HG02870 (cell line): ENCODE results near the gene FUZ.

Source experiments
- ATAC-seq: cut with Tn5 transposase; IDR thresholded peaks from one replicate; pipeline ENCODE4 v1.9.1; 2021; ENCODE audit warnings: mild to moderate bottlenecking, moderate library complexity; ENCODE audit not compliant: unreplicated experiment

Gene FUZ

GRCh38 chr19:49786376-49786820 lies 26.7 kb downstream of the FUZ start:
- no peak for ATAC-seq

DNA sequence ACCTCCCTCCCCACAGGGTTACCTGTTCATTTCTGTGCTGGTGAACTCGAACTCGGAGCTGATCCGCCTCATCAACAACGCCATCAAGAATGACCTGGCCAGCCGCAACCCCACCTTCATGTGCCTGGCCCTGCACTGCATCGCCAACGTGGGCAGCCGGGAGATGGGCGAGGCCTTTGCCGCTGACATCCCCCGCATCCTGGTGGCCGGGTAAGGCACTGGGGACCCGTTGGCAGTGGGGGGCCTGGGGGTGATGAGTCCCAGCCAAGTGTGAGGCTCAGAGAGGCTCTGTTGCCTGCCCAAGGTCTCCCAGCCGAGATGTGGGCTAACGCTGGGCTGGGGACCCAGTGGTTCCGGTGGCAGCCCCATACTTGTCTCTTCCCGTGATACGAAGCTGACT lies 30.6 kb downstream of the FUZ start:
- ATAC-seq = no peak

GRCh38 chr19:49781394-49781793 lies 31.7 kb downstream of the FUZ start:
- ATAC-seq = no peak

DNA sequence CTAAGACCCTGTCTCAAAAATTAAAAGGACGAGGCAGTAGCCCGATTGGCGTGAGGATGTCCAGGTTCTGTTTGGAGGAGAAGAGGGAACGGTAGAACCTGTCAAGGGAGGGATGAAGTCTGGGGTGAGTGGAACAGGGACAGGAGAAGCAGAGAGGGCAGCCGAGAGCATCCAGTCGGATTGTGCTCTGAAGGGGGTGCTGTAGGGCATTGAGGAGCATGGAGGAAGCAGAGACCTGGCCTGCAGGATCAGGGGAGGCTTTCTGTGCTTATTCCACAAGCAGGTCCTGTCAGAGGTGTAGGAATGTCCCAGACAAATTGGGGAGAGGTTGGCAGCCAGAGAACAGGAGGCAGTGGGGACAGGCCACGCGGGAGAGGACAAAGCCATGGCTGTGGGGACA lies 32.2 kb downstream of the FUZ start:
- ATAC-seq = no peak

DNA sequence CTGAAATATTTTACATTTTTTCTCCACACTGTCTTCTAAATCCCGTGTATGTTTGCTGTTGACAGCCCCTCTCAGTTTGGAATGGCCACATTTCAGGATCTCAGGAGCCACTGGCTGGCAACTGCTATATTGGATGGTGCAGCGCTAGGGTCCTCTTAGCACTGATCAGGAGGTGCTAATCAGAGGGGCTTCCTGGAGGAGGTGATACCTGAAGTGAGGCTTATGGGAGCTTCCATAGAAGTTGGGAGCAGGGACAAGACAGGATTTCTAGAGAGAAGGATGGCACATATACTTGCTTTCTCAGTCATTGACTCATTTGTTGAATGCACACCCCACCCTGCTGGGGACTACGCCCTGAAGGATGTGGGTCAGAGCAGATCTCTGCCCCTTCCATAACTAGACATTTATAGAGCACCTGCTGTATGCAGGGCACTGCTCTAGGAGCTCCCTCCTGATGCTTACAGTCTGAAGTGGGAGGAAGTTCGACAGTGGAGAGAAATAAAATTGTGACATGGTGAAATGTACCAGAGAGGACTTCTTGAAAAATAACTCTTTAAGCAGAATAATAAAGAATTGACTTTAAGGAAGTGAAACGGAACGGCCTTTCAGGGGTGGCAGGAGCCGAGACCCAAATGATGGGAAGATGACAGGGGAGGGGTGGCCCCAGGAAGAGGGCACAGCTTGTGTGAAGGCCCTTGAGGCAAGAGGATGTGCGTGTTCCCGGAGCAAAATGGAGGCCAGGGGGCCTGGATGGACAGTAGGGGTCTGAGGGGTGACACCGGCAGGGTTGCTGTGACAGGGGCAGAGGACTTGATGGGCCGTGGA lies 33.1 kb downstream of the FUZ start:
- ATAC-seq = no peak

- no peak for ATAC-seq
Measured at GRCh38 chr19:49776371-49776764, 36.7 kb downstream of the FUZ start.

DNA sequence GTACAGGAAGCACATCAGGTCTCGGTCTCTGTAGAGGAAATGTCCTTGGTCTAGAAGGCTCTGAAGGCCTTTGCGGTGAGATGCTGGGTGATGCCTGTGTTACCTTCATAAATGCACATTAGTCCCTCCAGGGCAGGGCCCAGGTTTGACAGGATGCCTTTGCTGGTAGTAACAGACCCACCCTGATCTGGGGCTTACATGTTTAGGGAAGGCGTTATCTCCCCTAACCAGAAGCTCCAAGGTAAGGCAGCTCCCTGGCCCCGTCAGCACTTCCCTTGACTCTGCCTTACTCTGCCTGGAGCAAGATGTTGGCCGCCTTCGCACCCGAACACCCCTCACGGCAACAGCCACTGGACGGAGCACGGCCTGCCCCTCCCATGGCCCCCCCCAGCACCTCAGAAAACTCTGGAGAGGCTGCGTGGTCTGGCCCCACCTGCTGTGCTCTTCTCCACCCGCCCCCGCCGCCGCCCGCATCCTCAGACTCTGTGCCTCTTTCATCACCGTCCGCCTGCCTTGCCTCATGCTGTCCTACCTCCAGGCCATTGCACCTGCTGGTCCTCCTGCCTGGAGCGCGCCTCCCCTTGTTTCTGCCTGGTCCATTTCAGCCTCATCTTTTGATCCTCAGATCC lies 37.2 kb downstream of the FUZ start:
- ATAC-seq = no peak

DNA sequence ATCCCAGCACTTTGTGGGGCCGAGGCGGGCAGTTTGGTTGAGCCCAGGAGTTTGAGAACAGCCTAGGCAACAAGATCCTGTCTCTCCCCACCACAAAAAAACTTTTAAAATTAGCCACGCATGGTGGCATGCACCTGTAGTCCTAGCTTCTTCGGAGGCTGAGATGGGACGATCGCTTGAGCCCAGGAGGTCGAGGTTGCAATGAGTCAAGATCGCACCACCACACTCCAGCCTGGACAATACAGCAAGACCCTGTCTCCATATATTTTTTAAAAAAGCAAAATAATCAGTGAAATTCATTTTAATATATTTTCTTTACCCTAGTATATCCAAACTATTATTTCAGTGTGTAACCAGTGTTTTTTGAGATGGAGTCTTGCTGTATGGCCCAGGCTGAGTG lies 38.1 kb downstream of the FUZ start:
- ATAC-seq = no peak

DNA sequence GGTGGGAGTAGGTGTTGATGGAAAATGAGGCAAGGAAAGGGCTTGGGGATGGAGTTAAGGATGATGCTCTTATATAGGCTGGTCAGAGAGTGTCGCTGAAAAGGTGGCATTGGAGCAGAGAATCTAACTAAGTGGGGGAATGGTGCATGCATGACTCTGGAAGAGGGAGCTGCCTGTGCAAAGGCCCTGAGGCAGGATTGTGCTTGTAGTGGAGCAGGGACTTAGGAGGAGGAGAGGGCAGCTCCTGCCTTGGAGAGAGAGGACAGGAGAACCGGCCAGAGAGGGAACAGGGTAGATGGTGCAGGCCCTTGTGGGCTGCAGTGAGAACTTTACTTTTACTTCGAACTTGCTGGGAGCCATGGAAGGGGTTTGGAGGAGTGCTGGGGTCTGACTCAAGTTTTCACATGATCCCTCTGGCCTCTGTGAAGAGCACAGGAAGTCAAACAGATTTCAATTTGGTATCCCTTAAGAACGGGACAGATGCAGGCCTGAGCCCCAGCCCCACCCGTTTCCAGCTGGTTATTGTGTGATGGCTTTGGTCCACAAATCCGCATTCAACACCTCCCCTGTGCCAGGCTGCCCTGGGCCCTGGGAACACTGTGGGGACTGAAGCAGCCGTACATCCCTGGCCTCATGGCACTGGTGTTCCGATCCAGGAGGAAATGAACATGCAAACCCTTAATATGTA lies 39.3 kb downstream of the FUZ start:
- no peak for ATAC-seq

DNA sequence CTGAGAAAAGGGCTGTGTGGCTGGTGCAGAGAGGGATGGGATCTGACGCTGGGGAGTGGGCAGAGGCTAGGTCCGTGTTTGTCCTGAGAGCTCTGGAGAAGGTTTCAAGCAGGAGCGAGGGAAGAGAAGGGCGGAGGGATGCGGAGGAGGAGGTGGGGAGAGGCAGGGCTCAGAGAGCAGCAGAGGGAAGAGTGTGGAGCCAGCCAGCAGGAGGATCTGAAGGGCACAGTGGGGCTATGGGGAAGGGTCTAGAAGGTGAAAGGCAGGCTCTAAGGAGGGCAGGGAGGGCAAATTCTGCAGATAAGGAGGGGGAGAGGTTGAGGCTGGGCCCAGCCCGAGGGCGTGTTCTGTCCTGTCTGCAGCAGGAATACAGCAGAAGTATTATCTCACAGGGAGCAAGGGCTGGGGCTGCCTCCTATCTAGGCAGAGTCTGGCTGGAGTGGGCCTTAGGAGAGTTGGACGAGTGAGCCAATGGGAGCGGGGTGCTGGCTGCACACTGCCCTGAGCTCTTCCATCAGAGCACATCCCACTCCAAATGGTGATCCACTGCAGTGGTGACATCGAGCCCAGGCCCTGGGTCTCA lies 40.2 kb downstream of the FUZ start:
- no peak for ATAC-seq

DNA sequence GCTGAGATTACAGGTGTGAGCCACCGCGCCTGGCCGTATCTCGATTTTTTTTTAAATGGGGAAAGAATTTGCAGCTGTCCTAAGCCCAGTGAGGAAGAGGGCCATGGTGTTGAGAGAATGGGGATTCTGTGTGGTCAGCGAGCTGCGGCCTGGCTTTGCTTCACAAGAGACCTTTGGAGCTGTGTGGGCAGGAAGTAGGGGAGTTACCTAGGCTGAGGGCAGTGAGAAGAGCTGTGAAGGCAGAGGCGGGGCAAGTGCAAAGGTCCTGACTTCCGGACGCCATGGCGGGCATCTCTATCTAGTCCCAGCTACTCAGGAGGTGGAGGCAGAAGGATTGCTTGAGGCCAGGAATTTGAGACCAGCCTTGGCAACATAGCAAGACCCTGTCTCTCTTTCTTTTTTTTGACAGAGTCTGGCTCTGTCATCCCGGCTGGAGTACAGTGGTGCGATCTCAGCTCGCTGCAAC lies 41.4 kb downstream of the FUZ start:
- ATAC-seq = no peak

DNA sequence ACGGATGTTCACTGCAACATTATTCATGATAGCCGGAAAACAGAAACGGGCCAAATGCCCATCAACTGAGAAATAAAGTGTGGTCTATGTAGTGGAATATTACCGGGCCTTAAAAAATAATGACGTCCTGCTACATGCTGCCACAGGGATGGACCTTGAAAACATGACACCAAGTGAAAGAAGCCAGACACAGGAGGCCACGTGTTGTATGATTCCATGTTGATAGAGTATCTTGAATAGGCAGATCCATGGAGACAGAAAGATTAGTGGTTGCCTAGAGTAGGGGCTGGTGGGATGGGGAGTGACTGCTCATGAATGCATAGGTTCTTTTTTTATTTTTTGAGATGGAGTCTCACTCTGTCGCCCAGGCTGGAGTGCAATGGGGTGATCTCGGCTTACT lies 42.6 kb downstream of the FUZ start:
- no peak for ATAC-seq

DNA sequence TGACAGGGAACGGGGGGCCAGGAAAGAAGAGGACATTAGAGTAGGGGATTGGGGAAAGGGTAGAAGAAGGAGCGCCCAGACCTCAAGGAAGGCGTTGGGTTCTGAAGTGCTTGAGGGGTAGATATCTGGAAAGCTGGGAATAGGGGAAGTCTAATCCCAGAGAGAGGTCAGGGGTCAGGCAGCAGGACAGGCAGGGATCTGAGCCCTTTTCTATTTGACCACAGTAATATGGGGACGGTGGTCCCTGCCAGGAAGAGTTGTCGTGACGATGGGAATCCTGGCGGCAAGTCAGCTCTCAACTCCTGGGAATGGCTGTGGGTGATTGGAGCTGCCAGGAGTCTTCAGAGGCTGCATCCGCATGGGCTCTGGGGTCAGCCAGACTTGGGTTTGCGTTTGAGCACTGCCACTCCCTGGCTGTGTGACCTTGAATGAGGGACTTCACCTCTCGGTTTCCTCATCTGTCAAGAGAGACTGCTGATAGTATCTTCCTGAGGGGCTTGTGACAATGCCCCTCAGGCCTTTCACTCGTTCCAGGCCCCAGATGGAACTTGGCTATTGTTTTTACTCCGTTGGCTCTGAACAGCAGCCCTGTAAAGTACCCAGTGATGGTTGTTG lies 45.0 kb downstream of the FUZ start:
- ATAC-seq = no peak

DNA sequence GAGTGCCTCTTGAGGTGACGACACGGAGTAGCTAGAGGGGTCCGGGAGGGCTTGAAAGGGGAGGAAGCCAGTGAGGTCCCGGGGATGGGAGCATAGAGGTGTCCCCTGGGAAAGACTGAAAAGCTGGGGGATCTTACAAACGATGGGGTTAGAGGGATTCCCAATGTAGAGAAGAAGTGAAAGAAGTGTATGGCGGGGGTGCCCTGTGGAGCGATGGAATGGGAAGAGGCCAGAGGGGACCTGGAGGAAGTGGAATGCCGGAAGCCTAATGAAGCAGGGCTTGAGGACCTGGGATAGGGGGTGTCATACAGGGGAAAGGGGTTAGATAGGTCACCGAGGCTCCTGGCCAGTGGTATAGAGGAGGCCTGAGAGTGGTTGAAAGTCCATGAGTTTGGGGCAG lies 45.7 kb downstream of the FUZ start:
- ATAC-seq = no peak

GRCh38 chr19:49766930-49767299 lies 46.2 kb downstream of the FUZ start, which contains the start of gene AP2A1:
Gene AP2A1, plus strand, starts transcription at chr19:49767001. Its CDS starts 133 bp downstream, at chr19:49767134.
- no peak for ATAC-seq

GRCh38 chr19:49766007-49766929 lies 46.8 kb downstream of the FUZ start:
- ATAC-seq = peak; percentile 90

DNA sequence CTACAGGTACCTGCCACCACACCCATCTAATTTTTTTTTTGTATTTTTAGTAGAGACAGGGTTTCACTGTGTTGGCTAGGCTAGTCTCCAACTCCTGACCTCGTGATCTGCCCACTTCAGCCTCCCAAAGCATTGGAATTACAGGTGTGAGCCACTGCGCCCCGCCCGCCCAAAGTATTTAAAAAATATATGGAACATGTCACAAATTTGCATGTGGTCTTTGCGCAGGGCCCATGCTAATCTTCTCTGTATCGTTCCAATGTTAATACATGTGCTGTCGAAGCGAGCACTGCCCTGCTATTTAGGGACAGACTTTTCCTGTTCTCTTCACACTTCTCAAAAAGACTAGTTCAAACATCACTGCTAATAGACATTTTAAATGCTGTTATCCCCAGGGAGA lies 48.8 kb downstream of the FUZ start:
- no peak for ATAC-seq

- no peak for ATAC-seq
Measured at GRCh38 chr19:49763230-49763629, 49.9 kb downstream of the FUZ start, which contains the start of gene TSKS. Gene TSKS, minus strand, starts transcription at chr19:49763306. Its CDS starts 59 bp downstream, at chr19:49763247.

DNA sequence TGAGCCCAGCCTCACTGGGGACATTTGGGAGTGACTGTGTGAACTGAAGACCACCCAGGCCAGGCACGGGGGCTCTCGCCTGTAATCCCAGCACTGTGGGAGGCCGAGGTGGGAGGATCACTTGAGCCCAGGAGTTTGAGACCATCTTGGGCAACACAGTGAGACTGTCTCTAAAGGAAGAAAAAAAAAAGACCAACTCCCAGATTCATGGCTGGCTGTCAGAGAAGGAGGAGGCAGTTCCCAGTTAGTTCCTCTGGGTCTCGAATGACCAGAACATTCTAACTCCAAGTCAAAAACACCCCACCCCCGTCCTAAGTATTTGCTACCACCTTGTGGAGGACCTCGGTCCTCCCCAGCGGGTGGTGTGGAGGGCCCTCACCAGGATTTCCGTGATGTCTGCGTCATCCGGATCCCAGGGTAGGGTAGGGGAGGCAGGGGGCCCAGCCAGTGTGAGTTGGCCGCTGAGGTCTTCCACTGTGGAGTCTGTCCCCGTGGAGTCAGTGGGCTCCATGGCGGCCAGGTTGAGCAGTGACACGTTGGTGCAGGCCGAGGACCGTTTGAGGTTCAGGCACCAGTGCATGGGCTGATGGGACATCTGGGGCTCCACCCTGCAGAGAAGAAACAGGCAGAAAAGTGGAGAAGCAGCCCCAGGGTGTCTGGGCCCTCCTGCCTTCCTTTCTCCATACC lies 51.3 kb downstream of the FUZ start:
- no peak for ATAC-seq
